Activated effector memory CD4-positive, alpha-beta T cell treated with anti-CD3 and anti-CD28 coated beads, Interleukin-2, amount 50 U/mL, for 16 hours (primary cell): ENCODE data around the gene SSMEM1.
"Not testable (repeated sequence)": the region's sequence is repeated elsewhere in the genome, so short reads cannot be mapped to it uniquely, and the experiment has no call there.

ENCODE experiments used
- DNase-seq: peaks from one replicate; pipeline ENCODE4 v3.0.0-alpha.2; 2020

Gene SSMEM1

GRCh38 chr7:130216025-130216424, 8.4 kb downstream of the SSMEM1 start:
- no peak for DNase-seq

GRCh38 chr7:130216750-130217149, 9.1 kb downstream of the SSMEM1 start:
- DNase-seq: no peak

GRCh38 chr7:130218806-130219620, 11.4 kb downstream of the SSMEM1 start:
- no peak for DNase-seq

GRCh38 chr7:130219871-130220270, 12.2 kb downstream of the SSMEM1 start:
- no peak for DNase-seq

GRCh38 chr7:130221746-130222145, 14.1 kb downstream of the SSMEM1 start:
- no peak for DNase-seq

GRCh38 chr7:130223646-130224045, 16.0 kb downstream of the SSMEM1 start:
- no peak for DNase-seq

GRCh38 chr7:130224210-130224609, 16.6 kb downstream of the SSMEM1 start:
- no peak for DNase-seq

GRCh38 chr7:130224923-130225322, 17.3 kb downstream of the SSMEM1 start:
- DNase-seq: not testable (repeated sequence)

- DNase-seq: no peak
Observed at GRCh38 chr7:130226333-130226732, 18.7 kb downstream of the SSMEM1 start.

- no peak for DNase-seq
Observed at GRCh38 chr7:130227883-130228575, 20.4 kb downstream of the SSMEM1 start.

- DNase-seq: no peak
Observed at GRCh38 chr7:130228840-130229502, 21.3 kb downstream of the SSMEM1 start.

- not testable (repeated sequence) for DNase-seq
Observed at GRCh38 chr7:130229981-130230380, 22.3 kb downstream of the SSMEM1 start.

GRCh38 chr7:130231792-130232191, 24.1 kb downstream of the SSMEM1 start:
- DNase-seq: no peak

- DNase-seq: no peak
Observed at GRCh38 chr7:130232209-130232608, 24.5 kb downstream of the SSMEM1 start.

- DNase-seq: no peak
Observed at GRCh38 chr7:130234078-130234477, 26.4 kb downstream of the SSMEM1 start.

GRCh38 chr7:130236361-130236760, 28.7 kb downstream of the SSMEM1 start:
- not testable (repeated sequence) for DNase-seq

- no peak for DNase-seq
Observed at GRCh38 chr7:130240240-130240639, 32.6 kb downstream of the SSMEM1 start.

GRCh38 chr7:130242198-130243014, 34.7 kb downstream of the SSMEM1 start:
- DNase-seq: peak; percentile 79

GRCh38 chr7:130243486-130243885, 35.8 kb downstream of the SSMEM1 start:
- DNase-seq: not testable (repeated sequence)

GRCh38 chr7:130246491-130246890, 38.8 kb downstream of the SSMEM1 start:
- DNase-seq: not testable (repeated sequence)

- DNase-seq: not testable (repeated sequence)
Observed at GRCh38 chr7:130248842-130249241, 41.2 kb downstream of the SSMEM1 start.

GRCh38 chr7:130249626-130250025, 42.0 kb downstream of the SSMEM1 start:
- not testable (repeated sequence) for DNase-seq

- DNase-seq: no peak
Observed at GRCh38 chr7:130254555-130254954, 46.9 kb downstream of the SSMEM1 start.
